Common myeloid progenitor, CD34-positive (primary cell): ENCODE measurements around the gene SEPTIN5.

Experiments
- CTCF ChIA-PET: fragments of 350-600 bp; sonication (Branson Sonifier 250); formaldehyde crosslinking; loops from one replicate; lab custom pipeline; 2021; ENCODE audit warnings: antibody characterized with exemption; lab: Charles Lee
- POLR2A ChIA-PET: fragments of 350-600 bp; sonication (Branson Sonifier 250); formaldehyde crosslinking; loops from one replicate; lab custom pipeline; 2021; ENCODE audit warnings: antibody characterized with exemption; lab: Charles Lee
- DNase-seq, 3 donors: peaks; one replicate each; pipeline versions ENCODE4 v3.0.0 to v3.0.0-alpha.2; 2013
- H3K27ac ChIP-seq, 2 experiments: 1 replicate in 1 of 2; 2 replicates in 1 of 2; pipeline ENCODE4 v1.7.0; 2013; ENCODE audit warnings: inconsistent platforms in 2 of 2, low read length in 2 of 2, mild to moderate bottlenecking in 2 of 2, low read depth in 1 of 2, moderate library complexity in 1 of 2; ENCODE audit not compliant: severe bottlenecking in 2 of 2, insufficient read depth in 1 of 2, poor library complexity in 1 of 2
- H3K27me3 ChIP-seq, 5 experiments: replicated peaks in 2 of 5; 1 replicate in 3 of 5; 2 replicates in 2 of 5; pipeline versions ENCODE4 v1.6.1 to v1.7.0; 2013; ENCODE audit warnings: low read length in 4 of 5, mild to moderate bottlenecking in 2 of 5, moderate library complexity in 2 of 5, inconsistent platforms in 1 of 5; ENCODE audit not compliant: insufficient read depth in 5 of 5, control insufficient read depth in 4 of 5
- H3K36me3 ChIP-seq, 4 experiments: 1 replicate in 2 of 4; 2 replicates in 2 of 4; pipeline versions ENCODE4 v1.6.1 to v1.7.0; 2013; ENCODE audit warnings: low read length in 3 of 4, control low read depth in 1 of 4, mild to moderate bottlenecking in 1 of 4; ENCODE audit not compliant: control insufficient read depth in 4 of 4, insufficient read depth in 4 of 4
- H3K4me1 ChIP-seq, 4 experiments: 1 replicate in 3 of 4; 2 replicates in 1 of 4; pipeline versions ENCODE4 v1.6.1 to v1.7.1; 2013; ENCODE audit warnings: low read length in 3 of 4, mild to moderate bottlenecking in 3 of 4, control low read depth in 1 of 4, inconsistent platforms in 1 of 4, moderate library complexity in 1 of 4; ENCODE audit not compliant: control insufficient read depth in 4 of 4, insufficient read depth in 4 of 4; ENCODE audit errors: control extremely low read depth in 1 of 4
- H3K4me3 ChIP-seq, 7 experiments: 1 replicate in 4 of 7; 2 replicates in 3 of 7; pipeline versions ENCODE4 v1.5.1 to v1.7.0; 2013; ENCODE audit warnings: mild to moderate bottlenecking in 7 of 7, low read length in 6 of 7, moderate library complexity in 6 of 7, inconsistent platforms in 2 of 7, low read depth in 2 of 7, control low read depth in 1 of 7; ENCODE audit not compliant: insufficient read depth in 4 of 7, control insufficient read depth in 1 of 7; ENCODE audit errors: extremely low read depth in 1 of 7
- H3K9me3 ChIP-seq, 5 experiments: 1 replicate in 4 of 5; 2 replicates in 1 of 5; pipeline versions ENCODE4 v1.6.1 to v1.7.1; 2013; ENCODE audit warnings: low read length in 4 of 5, mild to moderate bottlenecking in 2 of 5, inconsistent platforms in 1 of 5, low read depth in 1 of 5, moderate library complexity in 1 of 5; ENCODE audit not compliant: control insufficient read depth in 4 of 5, insufficient read depth in 2 of 5; ENCODE audit errors: control extremely low read depth in 1 of 5
- WGBS: methylation state at CpG from one replicate; pipeline ENCODE4 v1.1.5; 2013; ENCODE audit not compliant: insufficient coverage; 5-methylcytosine and 5-hydroxymethylcytosine counted together

SEPTIN5 gene

DNA sequence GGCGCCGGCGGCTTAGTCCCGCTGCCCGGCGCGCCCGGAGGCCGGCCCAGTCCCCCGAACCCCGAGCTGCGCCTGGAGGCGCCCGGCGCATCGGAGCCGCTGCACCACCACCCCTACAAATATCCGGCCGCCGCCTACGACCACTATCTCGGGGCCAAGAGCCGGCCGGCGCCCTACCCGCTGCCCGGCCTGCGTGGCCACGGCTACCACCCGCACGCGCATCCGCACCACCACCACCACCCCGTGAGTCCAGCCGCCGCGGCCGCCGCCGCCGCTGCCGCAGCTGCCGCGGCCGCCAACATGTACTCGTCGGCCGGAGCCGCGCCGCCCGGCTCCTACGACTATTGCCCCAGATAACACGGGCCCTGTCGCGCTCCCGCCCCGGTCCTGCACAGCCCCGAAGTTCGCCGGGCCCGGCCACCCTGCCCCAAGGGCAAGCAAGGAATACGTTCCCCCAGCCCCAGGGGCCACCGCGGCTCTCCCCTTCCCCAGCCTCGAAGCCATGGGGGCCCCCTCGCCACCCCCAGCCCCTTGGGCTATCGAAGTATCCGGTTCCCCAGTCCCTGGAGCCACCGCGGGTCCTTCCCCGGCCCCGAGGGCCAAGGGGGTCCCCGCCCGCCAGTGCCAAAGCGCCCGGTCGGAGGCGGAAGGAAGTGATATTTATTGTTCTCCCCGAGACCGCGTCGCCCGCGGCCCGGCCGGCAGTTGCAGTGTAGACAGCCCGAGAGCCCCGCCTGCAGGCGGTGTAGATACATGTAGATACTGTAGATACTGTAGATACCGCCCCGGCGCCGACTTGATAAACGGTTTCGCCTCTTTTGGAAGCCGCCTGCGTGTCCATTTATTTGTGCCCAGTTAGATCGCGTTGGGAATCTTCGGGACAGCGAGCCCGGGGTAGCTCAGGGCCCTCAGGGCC lies 52.5 kb downstream of the SEPTIN5 start:
- CTCF ChIA-PET: interaction anchor here (0.7 to 1.0 kb wide), 2 partner anchors 9 to 11 kb away, joined by 3 to 5 read pairs; no protein-coding TSS in a partner anchor
- H3K36me3 ChIP-seq: no peaks in the 10 kb centered on the region
- H3K27me3 ChIP-seq: peaks cover 0 to 88% (median 45%) of the 10 kb centered on the region in 5 experiments
- H3K4me3 ChIP-seq: peak overlapping the region in 6 of 7 experiments; percentile 10 to 59 (median 50)
- H3K9me3 ChIP-seq: peaks cover 0 to 3% (median 0%) of the 10 kb centered on the region in 5 experiments
- POLR2A ChIA-PET: no interaction called here
- no peak overlapping the region for H3K27ac ChIP-seq
- DNase-seq: peak; percentile 81 to 92 (median 90)
- H3K4me1 ChIP-seq: peaks cover 0 to 37% (median 30%) of the 10 kb centered on the region in 4 experiments
- under 1% methylated on average over 76 of the region's 103 CpGs for WGBS

DNA sequence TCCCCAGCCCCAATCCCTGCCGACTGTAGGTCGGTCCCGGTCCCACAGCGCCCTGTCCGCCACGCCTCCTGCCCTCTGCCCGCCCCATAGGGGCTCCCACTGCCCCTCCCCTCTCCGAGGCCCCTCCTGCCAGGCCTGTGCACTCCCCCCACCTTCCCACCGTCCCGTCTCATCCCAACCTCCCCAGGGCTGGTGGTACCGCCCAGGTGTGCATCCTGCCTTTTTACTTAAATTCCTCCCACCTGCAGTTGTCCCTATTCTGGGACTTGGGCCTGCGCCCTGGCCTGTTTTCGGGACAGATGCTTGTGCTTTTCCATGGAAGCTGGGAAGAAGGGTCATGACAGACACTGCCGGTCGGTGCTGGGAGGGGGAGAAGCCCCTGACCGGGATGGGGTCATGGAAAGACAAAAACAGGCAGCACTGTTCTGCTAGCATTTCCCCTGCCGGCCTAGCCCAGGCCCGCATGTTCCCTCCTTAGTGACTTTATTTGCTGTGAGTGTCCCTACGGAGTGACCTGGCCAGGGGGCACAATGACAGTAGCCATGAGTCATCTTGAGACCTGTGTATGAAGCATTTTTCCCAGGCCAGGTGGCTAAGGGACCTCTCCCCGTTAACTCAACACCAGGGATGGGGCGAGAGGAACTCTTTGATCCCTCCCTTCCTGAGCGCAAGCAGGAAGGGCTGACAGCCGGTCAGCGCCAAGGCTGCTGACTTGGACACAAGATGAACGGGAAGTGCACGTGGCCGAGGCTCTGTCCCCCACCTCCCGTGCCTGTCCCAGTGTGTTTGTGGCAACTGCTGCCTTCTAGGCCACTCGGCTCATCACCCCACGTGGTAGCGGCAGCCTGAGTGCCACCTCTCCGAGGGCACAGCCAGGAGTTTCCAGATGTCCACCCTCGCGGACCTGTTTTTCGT lies 53.4 kb downstream of the SEPTIN5 start:
- H3K36me3 ChIP-seq: no peaks in the 10 kb centered on the region
- peaks cover 0 to 78% (median 40%) of the 10 kb centered on the region in 5 experiments for H3K27me3 ChIP-seq
- peak in 1 of 3 donors; percentile 8 for DNase-seq
- peaks cover 0 to 3% (median 0%) of the 10 kb centered on the region in 5 experiments for H3K9me3 ChIP-seq
- no peak overlapping the region for H3K27ac ChIP-seq
- peaks cover 0 to 42% (median 32%) of the 10 kb centered on the region in 4 experiments for H3K4me1 ChIP-seq
- 11% methylated on average over 28 of the region's 35 CpGs for WGBS
- POLR2A ChIA-PET: no interaction called here
- H3K4me3 ChIP-seq: peak overlapping the region in 4 of 7 experiments; percentile 47 to 59 (median 54)
- CTCF ChIA-PET: interaction anchor here (0.7 to 1.0 kb wide), 2 partner anchors 8 to 12 kb away, joined by 3 to 5 read pairs; no protein-coding TSS in a partner anchor

DNA sequence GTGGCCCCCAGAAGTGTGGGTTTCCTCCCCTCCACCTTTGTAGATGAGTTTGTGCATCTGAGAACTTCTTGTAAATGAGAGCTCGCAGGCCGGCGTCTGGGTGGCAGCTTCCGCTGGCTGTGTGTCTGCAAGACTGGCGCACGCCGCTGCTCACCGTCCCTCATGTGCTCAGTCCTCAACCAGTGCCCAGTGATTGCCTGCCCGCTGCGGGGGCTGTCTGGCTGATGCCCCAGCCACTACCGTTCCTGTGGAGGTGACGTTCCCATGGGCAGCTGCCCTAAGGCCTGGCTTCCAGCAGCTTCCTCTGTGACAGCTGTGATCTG lies 55.1 kb downstream of the SEPTIN5 start:
- Histone ChIP-seq H3K4me3 (no peak overlapping the region), H3K9me3 (no peaks in the 10 kb centered on the region), H3K27me3 (peaks cover 0 to 62% (median 27%) of the 10 kb centered on the region in 5 experiments), H3K27ac (no peak overlapping the region), H3K36me3 (no peaks in the 10 kb centered on the region), H3K4me1 (peaks cover 0 to 54% (median 44%) of the 10 kb centered on the region in 4 experiments)
- WGBS: 96% methylated on average over 12 of the region's 12 CpGs
- ChIA-PET POLR2A (no interaction called here), CTCF (interaction anchor here (1.0 to 1.3 kb wide), 2 partner anchors 11 to 132 kb away, joined by 3 read pairs; no protein-coding TSS in a partner anchor)
- no peak for DNase-seq

- ChIA-PET POLR2A (no interaction called here), CTCF (interaction anchor here (0.6 to 1.7 kb wide), 4 partner anchors 19 to 188 kb away, joined by 3 to 7 read pairs (median 3); no protein-coding TSS in a partner anchor)
- H3K9me3 ChIP-seq: no peaks in the 10 kb centered on the region
- H3K27ac ChIP-seq: no peak overlapping the region
- no peak overlapping the region for H3K4me3 ChIP-seq
- no peak for DNase-seq
- peaks cover 0 to 49% (median 20%) of the 10 kb centered on the region in 5 experiments for H3K27me3 ChIP-seq
- H3K36me3 ChIP-seq: no peaks in the 10 kb centered on the region
- whole genome bisulfite sequencing: 93% methylated on average over 24 of the region's 25 CpGs
- peaks cover 0 to 46% (median 38%) of the 10 kb centered on the region in 4 experiments for H3K4me1 ChIP-seq
These were observed 56.3 kb downstream of the SEPTIN5 start for GRCh38 chr22:19770349-19771220.

GRCh38 chr22:19772422-19772672 lies 58.0 kb downstream of the SEPTIN5 start:
- POLR2A ChIA-PET: no interaction called here
- CTCF ChIA-PET: interaction anchor here (1.0 to 2.1 kb wide), 8 partner anchors 9 to 141 kb away, joined by 4 to 14 read pairs (median 6); no protein-coding TSS in a partner anchor
- no peak for DNase-seq
- H3K9me3 ChIP-seq: no peaks in the 10 kb centered on the region
- H3K4me3 ChIP-seq: peak overlapping the region in 1 of 7 experiments; percentile 35
- H3K4me1 ChIP-seq: peaks cover 0 to 40% (median 34%) of the 10 kb centered on the region in 4 experiments
- H3K36me3 ChIP-seq: no peaks in the 10 kb centered on the region
- peaks cover 0 to 33% (median 19%) of the 10 kb centered on the region in 5 experiments for H3K27me3 ChIP-seq
- H3K27ac ChIP-seq: peak overlapping the region in 1 of 2 experiments; percentile 30
- 55% methylated on average over 4 of the region's 4 CpGs for WGBS
